NCI-H1417 (cell line): ENCODE results near the gene PLEK.
A peak's percentile ranks its signal among the peaks of the same experiment; 100 is the strongest.
"Not testable (repeated sequence)": the region's sequence is repeated elsewhere in the genome, so short reads cannot be mapped to it uniquely, and the experiment has no call there.

Source experiments
- DNase-seq, 3 experiments: peaks; one replicate each; lab custom pipeline; 2025; lab: John Stamatoyannopoulos, UW

PLEK gene

GRCh38 chr2:68352651-68353391, 12.3 kb upstream of the PLEK start:
- no peak for DNase-seq

DNA sequence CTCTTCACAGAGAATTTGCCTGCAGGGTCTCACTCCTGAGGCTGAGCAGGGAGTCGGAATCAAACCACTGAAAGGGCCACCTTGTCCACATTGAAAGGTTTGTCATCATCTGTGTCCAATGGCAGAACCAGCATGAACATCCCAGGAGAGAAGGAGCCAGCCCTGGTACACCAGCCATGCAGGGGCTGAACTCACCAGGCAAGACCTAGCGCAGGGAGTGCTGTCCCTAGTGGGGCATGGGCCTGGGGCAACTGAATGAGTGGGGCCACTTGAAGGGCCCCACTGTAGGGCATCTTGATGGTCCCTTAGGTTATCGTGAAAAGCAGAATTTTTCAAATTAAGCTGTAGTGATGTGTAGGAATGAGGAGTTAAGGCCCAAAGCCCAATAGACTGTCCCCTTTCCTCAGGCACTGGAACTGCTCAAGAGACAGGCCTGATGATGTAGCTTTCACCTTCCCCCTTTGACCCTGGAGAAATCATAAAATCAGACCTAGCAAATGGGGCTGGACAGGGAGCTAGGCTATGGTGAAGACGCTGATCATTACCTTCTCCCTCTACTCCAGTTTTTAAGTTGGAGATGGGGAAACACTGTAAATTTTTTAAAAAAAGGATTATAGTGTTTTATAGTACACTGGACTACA, 8.4 kb upstream of the PLEK start:
- no peak for DNase-seq

DNA sequence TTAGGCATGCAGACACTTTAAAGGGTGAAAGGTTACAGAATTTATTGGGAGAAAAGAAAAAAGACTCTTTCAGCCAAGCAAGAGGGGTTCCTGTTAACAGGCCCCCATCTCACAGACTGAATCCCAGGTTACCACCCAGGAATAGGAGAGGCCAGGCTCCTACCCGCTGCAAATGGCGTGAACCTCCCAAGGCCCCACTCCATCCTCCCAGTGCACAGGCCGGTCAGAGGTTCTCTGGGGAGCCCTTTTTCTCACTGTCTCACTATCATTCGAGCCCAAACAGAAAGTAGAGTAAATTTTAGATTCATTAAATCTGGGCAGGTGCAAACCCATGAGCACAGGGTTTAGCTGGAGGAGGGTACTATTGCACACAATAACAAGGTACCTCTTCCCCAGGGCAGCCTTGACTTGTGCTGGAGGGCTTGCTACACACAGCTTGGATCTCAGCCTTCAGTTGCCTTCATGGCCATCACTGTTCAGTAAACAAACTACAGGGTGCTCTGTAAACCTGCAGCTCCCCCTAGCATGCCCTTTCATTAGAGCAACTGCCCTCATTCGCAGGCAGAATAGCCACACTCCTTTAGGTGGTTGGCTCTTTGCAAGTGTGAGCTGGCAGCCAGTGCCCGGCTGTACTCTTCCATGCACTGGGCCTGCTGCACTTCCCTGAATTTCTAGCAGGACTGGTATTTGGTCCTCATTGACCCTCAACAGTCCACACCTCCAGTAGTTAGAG, 7.3 kb upstream of the PLEK start:
- DNase-seq, result peak in 2 of 3 experiments; percentile 59 to 76

GRCh38 chr2:68359889-68360288, 5.2 kb upstream of the PLEK start:
- DNase-seq, result no peak

DNA sequence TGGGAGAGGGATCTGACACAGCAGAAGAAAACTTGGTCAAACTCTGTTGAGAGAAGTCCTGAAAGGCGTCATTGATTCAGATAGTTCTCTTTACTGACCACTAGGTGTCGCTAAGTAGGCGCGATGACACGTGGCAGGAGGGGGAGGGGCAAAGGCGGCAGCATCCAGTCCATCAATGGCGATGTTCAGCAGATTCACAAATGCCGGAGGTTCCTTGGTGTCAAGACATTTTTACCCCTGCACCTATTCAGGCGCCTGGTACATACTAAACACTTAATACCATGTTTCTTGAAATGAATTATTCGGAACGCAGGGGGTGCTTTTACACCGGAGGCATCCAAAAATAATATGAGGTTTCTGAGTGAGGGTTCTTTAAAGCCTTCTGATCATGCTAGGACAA, 3.0 kb upstream of the PLEK start:
- peak; percentile 74 to 90 (median 87) for DNase-seq

GRCh38 chr2:68362749-68363148, 2.3 kb upstream of the PLEK start:
- DNase-seq, result no peak

GRCh38 chr2:68363721-68364120, 1.4 kb upstream of the PLEK start:
- no peak for DNase-seq

GRCh38 chr2:68366083-68366560, 1.0 kb downstream of the PLEK start:
- no peak for DNase-seq

GRCh38 chr2:68367953-68368653, 3.0 kb downstream of the PLEK start:
- no peak for DNase-seq

DNA sequence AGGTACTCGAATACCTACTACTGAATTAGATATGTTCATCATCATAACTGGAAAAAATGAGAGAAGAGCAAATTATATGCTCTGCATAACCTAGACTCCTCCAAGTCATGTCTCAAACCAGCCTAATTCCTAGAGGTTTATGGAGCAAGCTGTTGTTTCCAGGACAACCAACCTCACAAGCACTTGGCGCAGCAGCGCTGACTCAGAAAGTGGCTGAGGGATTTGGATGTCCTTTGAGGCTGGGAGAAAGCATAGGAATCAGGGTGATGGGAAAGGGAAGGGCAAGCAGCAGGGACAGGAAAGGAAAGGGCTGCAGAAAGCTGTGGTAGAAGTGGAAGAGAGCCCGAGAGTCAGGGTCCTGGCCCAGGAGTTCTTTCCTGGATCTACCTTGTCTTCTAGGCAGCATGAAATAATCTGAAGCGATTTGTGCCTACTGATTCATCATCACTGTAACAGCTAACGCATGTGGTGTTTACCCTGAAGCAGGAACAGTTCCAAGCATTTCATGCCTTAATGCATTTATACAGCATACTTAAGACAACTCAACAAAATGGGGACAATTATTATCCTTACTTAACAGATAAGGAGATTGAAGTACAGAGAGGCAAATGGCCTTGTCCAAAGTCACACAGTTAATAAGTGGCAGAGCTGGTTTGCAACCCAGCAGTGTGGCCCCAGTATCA, 3.7 kb downstream of the PLEK start:
- peak; percentile 2 to 56 (median 12) for DNase-seq

DNA sequence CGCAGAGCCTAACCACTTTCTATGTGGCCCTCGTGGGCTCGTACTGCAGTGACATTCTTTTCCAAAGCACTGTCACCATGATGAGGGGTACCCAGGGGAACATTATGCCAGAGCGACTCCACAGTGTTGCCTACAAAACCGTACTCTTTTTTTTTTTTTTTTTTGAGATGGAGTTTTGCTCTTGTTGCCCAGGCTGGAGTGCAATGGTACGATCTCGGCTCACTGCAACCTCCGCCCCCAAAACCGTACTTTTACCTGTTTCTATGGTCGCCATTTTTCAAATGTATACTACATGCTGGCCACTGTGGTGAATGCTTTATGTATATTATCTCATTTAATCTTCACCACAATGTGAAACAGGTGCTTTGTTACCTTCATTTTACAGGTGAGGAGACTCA, 4.3 kb downstream of the PLEK start:
- no peak for DNase-seq

DNA sequence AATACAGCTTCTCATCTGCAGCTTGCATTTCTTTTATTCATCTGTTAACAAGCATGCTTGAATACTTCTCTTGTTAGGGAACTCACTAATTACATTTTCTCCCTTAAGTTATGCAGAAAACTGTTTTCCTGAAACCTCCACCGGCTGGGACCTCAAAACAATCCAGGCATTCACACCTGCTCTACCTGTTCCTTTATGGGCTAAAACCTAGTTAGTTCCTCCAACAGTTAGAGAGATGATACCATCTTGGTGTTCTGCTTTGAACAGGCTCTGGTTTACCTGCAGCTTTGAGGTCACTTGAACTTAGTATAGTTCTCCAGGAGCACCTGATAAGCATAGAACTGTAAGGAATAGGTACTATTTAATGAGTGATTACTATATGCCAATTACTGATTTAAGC, 6.1 kb downstream of the PLEK start:
- DNase-seq, result no peak

- no peak for DNase-seq
Observed at GRCh38 chr2:68371581-68371980, 6.5 kb downstream of the PLEK start.

DNA sequence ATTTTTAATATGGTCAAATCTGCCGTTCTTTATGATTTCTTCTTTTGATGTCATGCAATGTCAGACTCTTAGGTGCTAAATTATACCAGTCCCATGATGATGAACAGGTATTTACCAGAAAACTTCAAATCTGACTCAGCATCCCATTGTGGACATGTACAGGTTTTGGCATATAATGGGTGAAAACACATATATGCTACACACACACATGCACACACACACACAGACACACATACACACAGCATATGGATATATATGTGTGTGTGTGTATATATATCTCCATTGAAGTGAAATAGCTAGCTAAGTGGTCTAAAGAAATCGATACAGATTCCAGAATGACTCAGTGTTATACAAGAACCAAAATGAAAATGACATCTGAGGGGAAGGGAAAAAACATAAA, 7.4 kb downstream of the PLEK start:
- no peak for DNase-seq

- no peak for DNase-seq
Observed at GRCh38 chr2:68374184-68374583, 9.1 kb downstream of the PLEK start.

- DNase-seq, result no peak
Observed at GRCh38 chr2:68375582-68375981, 10.5 kb downstream of the PLEK start.

DNA sequence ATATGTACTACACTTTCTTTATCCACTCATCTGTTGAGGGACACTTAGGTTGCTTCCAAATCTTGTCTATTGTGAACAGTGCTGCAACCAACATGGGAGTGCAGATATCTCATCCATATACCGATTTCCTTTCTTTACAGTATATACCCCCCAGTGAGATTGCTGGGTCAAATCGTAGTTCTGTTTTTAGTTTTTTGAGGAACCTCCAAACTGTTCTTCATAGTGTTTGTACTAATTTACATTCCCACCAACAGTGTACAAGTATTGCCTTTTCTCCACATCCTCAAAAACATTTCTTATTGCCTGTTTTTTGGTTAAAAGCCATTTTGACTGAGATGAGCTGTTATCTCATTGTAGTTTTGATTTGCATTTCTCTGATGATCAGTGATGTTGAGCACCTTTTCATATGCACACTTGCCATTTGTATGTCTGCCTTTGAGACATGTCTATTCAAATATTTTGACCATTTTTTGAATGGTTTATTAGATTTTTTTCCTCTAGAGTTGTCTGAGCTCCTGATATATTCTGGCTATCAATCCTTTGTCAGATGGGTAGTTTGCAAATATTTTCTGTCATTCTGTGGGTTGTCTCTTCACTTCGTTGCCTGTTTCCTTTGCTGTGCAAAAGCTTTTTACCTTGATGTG, 12.2 kb downstream of the PLEK start:
- no peak for DNase-seq

- not testable (repeated sequence) for DNase-seq
Observed at GRCh38 chr2:68378779-68379178, 13.7 kb downstream of the PLEK start.

DNA sequence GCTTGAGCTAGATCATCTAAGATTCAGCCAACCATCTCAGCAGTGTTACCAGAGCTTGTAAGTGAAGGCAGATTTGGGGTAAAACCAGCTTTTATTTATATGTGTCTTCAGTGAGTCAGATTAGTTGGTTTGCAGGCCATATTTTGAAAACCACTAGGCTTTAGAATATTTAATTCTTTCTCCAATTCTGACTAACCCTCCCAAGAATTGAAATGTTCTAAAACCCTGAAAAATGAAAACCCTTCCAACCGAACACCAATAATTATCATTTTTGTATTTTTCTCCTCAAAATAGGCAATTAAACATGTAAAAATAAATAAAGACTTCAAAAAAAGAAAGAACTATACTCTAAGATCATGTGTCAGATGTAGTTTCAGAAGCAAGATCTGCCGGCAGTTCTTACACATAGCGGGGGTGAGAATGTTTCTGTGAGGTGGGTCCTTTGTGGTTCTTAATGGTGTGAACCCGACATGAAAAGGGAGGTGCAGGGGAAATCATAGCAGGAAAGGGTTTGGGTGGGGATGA, 14.2 kb downstream of the PLEK start:
- DNase-seq, result no peak

GRCh38 chr2:68383778-68384177, 18.7 kb downstream of the PLEK start:
- no peak for DNase-seq
